ENCODE measurements around the gene CAMTA2.

DNA sequence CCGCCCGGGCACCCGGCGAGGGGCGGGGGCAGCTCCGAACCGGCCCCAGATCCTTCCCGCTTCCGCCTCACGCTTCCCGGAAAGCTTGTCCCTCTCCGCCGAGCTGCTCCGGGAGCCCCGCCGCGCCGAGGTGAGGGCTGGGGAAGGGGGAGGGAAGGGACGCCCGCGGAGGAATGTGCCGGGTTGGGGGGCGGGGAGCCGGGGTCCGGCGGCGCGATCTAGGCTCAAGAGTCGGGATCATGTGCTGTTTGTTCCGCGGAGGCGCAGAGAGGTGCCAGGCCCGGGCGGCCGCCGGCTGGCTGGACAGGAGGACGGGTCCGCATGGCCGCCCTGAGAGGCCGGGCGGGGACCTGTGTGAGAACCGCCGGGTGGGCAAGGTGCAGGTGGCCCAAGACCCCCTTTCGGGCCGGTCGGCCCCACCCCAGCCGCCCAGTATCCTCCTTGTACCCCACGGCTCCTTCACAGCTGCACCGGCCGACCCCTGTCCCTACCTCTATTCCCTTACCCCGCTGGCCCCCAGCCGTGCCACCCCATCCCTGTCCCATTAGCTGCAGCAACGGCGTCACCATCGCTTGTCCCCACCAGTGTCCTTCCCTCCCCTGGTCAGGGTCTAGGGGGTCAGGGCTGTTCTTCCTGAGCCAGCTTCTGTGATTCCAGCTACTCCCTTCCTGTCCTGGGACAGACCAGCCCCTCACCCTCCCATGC is 10.7 kb upstream of the CAMTA2 start:
- TF ChIP-seq, protein P1, sequence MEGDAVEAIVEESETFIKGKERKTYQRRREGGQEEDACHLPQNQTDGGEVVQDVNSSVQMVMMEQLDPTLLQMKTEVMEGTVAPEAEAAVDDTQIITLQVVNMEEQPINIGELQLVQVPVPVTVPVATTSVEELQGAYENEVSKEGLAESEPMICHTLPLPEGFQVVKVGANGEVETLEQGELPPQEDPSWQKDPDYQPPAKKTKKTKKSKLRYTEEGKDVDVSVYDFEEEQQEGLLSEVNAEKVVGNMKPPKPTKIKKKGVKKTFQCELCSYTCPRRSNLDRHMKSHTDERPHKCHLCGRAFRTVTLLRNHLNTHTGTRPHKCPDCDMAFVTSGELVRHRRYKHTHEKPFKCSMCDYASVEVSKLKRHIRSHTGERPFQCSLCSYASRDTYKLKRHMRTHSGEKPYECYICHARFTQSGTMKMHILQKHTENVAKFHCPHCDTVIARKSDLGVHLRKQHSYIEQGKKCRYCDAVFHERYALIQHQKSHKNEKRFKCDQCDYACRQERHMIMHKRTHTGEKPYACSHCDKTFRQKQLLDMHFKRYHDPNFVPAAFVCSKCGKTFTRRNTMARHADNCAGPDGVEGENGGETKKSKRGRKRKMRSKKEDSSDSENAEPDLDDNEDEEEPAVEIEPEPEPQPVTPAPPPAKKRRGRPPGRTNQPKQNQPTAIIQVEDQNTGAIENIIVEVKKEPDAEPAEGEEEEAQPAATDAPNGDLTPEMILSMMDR (conservative IDR thresholded peaks at IDR 0.05 in 1 of 2, IDR thresholded peaks at IDR 0.05 in 1 of 2; ENCODE audit: low read depth in 1 of 2, low read length in 2 of 2): no peak
- TF ChIP-seq EZH2 (IDR thresholded peaks at IDR 0.05; ENCODE audit: low read length, missing control alignments): no peak

Data from fibroblast of lung (primary cell).